ENCODE measurements around the gene MMP2.

Gene MMP2

DNA sequence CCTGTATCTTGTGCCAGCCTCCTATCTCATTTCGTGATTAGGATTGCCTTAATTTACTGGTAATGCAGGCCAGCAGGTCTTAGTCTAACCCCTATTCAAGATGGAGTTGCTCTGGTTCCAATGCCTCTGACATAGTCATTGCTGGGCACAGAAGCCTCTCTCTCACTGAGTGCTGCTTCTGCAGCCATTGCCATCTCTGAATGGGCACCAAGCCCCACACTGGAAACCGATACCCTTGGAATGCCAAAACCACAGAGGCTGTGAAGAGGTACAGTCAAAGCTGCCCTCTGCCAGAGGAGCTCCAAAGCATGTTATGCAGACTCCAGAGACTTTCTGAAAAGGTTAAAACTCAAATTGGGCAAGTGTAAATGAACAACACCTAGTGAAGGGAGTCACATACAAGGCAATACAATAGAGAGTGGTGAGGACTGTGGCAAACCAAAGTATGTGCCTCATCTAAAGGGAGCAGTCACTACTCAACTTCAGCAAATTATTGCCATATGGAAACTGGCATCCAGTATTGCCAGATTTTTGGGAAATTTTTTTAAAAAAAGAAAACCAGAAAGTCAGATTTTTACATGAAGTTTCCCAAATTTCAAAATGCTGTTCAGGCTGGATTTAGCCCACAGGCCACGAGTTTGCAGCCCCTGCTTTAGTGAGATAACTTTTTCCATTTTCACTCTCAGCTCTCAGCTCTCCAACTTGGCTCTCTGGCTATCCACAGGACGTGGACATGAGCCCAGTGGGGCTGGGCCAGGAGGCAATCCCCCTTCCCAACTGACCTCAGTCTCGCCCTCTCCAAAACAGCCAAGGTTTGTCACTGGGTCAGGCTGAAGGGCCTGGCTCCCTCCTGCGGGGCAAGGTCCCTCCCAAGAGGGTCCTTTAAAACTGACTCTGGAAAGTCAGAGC, 2.1 kb upstream of the MMP2 start:
- FAIRE-seq, result no peak
- TF ChIP-seq PAX5 (IDR thresholded peaks at IDR 0.05; ENCODE audit: insufficient read depth, low read length, severe bottlenecking) (no peak), SPI1 (IDR thresholded peaks at IDR 0.05; ENCODE audit: low read depth, low read length) (no peak), POLR2AphosphoS5 (IDR thresholded peaks at IDR 0.05; ENCODE audit: low read depth, low read length) (no peak), POU2F2 (IDR thresholded peaks at IDR 0.05; ENCODE audit: low read depth, low read length) (no peak), TAF1 (IDR thresholded peaks at IDR 0.05; ENCODE audit: low read depth, low read length) (no peak), POLR2A (IDR thresholded peaks at IDR 0.05; ENCODE audit: low read depth, low read length) (no peak)

DNA sequence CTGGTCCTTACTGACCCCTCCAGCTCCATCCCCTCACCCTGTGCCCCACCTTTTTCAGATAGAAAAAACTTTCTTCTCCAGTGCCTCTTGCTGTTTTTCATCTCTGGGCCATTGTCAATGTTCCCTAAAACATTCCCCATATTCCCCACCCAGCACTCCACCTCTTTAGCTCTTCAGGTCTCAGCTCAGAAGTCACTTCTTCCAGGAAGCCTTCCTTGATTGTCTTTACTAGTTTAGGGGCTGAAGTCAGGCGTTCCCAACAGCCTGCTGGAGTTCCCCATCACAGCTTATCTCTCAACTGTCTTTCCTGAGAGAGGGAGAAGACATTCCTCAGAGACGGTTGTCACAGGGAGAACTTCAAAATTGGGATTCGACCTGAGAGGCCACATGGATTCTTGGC, 1.3 kb upstream of the MMP2 start:
- DNase-seq (ENCODE audit: insufficient read length, low spot score), result no peak
- FAIRE-seq, result no peak
- TF ChIP-seq POU2F2 (IDR thresholded peaks at IDR 0.05; ENCODE audit: low read depth, low read length) (no peak), POLR2AphosphoS5 (IDR thresholded peaks at IDR 0.05; ENCODE audit: low read depth, low read length) (no peak), POLR2A (IDR thresholded peaks at IDR 0.05; ENCODE audit: low read depth, low read length) (no peak), SPI1 (IDR thresholded peaks at IDR 0.05; ENCODE audit: low read depth, low read length) (no peak), TAF1 (IDR thresholded peaks at IDR 0.05; ENCODE audit: low read depth, low read length) (no peak), PAX5 (IDR thresholded peaks at IDR 0.05; ENCODE audit: insufficient read depth, low read length, severe bottlenecking) (no peak)

More for the DNA sequence above, 2.1 kb upstream of the MMP2 start:
- no peak for DNase-seq (ENCODE audit: insufficient read length, low spot score)

- DNase-seq (ENCODE audit: insufficient read length, low spot score) (no peak), FAIRE-seq (no peak)
- TF ChIP-seq PAX5 (IDR thresholded peaks at IDR 0.05; ENCODE audit: insufficient read depth, low read length, severe bottlenecking) (no peak), POLR2AphosphoS5 (IDR thresholded peaks at IDR 0.05; ENCODE audit: low read depth, low read length) (no peak), TAF1 (IDR thresholded peaks at IDR 0.05; ENCODE audit: low read depth, low read length) (no peak), POU2F2 (IDR thresholded peaks at IDR 0.05; ENCODE audit: low read depth, low read length) (no peak), POLR2A (IDR thresholded peaks at IDR 0.05; ENCODE audit: low read depth, low read length) (no peak), SPI1 (IDR thresholded peaks at IDR 0.05; ENCODE audit: low read depth, low read length) (no peak)
These were observed 587 bp downstream of the MMP2 start for GRCh38 chr16:55479430-55480140.

GRCh38 chr16:55480228-55480655, 1.2 kb downstream of the MMP2 start:
- no peak for TF ChIP-seq TAF1 (IDR thresholded peaks at IDR 0.05; ENCODE audit: low read depth, low read length)
- no peak for TF ChIP-seq POU2F2 (IDR thresholded peaks at IDR 0.05; ENCODE audit: low read depth, low read length)
- no peak for TF ChIP-seq POLR2AphosphoS5 (IDR thresholded peaks at IDR 0.05; ENCODE audit: low read depth, low read length)
- no peak for TF ChIP-seq PAX5 (IDR thresholded peaks at IDR 0.05; ENCODE audit: insufficient read depth, low read length, severe bottlenecking)
- TF ChIP-seq SPI1 (IDR thresholded peaks at IDR 0.05; ENCODE audit: low read depth, low read length), result no peak
- no peak for TF ChIP-seq POLR2A (IDR thresholded peaks at IDR 0.05; ENCODE audit: low read depth, low read length)
- DNase-seq (ENCODE audit: insufficient read length, low spot score) (no peak), FAIRE-seq (no peak)

GRCh38 chr16:55481023-55481422, 2.0 kb downstream of the MMP2 start:
- TF ChIP-seq POLR2AphosphoS5 (IDR thresholded peaks at IDR 0.05; ENCODE audit: low read depth, low read length) (no peak), POU2F2 (IDR thresholded peaks at IDR 0.05; ENCODE audit: low read depth, low read length) (no peak), SPI1 (IDR thresholded peaks at IDR 0.05; ENCODE audit: low read depth, low read length) (no peak), PAX5 (IDR thresholded peaks at IDR 0.05; ENCODE audit: insufficient read depth, low read length, severe bottlenecking) (no peak), TAF1 (IDR thresholded peaks at IDR 0.05; ENCODE audit: low read depth, low read length) (no peak), POLR2A (IDR thresholded peaks at IDR 0.05; ENCODE audit: low read depth, low read length) (no peak)
- FAIRE-seq (no peak), DNase-seq (ENCODE audit: insufficient read length, low spot score) (no peak)

GRCh38 chr16:55482056-55482455, 3.1 kb downstream of the MMP2 start:
- no peak for FAIRE-seq
- TF ChIP-seq SPI1 (IDR thresholded peaks at IDR 0.05; ENCODE audit: low read depth, low read length), result no peak
- TF ChIP-seq PAX5 (IDR thresholded peaks at IDR 0.05; ENCODE audit: insufficient read depth, low read length, severe bottlenecking), result no peak
- TF ChIP-seq POLR2A (IDR thresholded peaks at IDR 0.05; ENCODE audit: low read depth, low read length), result no peak
- TF ChIP-seq TAF1 (IDR thresholded peaks at IDR 0.05; ENCODE audit: low read depth, low read length), result no peak
- no peak for TF ChIP-seq POU2F2 (IDR thresholded peaks at IDR 0.05; ENCODE audit: low read depth, low read length)
- TF ChIP-seq POLR2AphosphoS5 (IDR thresholded peaks at IDR 0.05; ENCODE audit: low read depth, low read length), result no peak
- DNase-seq (ENCODE audit: insufficient read length, low spot score), result no peak

GRCh38 chr16:55487048-55487803, 8.2 kb downstream of the MMP2 start:
- DNase-seq (ENCODE audit: insufficient read length, low spot score) (no peak), FAIRE-seq (no peak)
- no peak for TF ChIP-seq SPI1 (IDR thresholded peaks at IDR 0.05; ENCODE audit: low read depth, low read length)
- no peak for TF ChIP-seq POLR2A (IDR thresholded peaks at IDR 0.05; ENCODE audit: low read depth, low read length)
- TF ChIP-seq POU2F2 (IDR thresholded peaks at IDR 0.05; ENCODE audit: low read depth, low read length), result no peak
- TF ChIP-seq POLR2AphosphoS5 (IDR thresholded peaks at IDR 0.05; ENCODE audit: low read depth, low read length), result no peak
- TF ChIP-seq PAX5 (IDR thresholded peaks at IDR 0.05; ENCODE audit: insufficient read depth, low read length, severe bottlenecking), result no peak
- no peak for TF ChIP-seq TAF1 (IDR thresholded peaks at IDR 0.05; ENCODE audit: low read depth, low read length)

DNA sequence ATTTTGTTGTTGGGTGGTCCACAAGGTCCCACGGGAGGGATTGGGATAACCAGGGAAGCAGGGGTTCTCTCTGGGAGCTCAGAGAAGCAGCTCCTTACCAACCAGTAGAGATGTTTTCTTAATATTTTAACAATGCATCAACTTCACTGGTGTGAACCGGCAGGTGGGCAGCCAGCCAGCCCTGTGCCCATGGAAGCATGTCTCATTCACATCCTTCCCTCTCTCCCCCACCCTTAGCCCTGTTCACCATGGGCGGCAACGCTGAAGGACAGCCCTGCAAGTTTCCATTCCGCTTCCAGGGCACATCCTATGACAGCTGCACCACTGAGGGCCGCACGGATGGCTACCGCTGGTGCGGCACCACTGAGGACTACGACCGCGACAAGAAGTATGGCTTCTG, 9.3 kb downstream of the MMP2 start:
- DNase-seq (ENCODE audit: insufficient read length, low spot score) (no peak), FAIRE-seq (no peak)
- TF ChIP-seq POLR2A (IDR thresholded peaks at IDR 0.05; ENCODE audit: low read depth, low read length) (no peak), PAX5 (IDR thresholded peaks at IDR 0.05; ENCODE audit: insufficient read depth, low read length, severe bottlenecking) (no peak), POLR2AphosphoS5 (IDR thresholded peaks at IDR 0.05; ENCODE audit: low read depth, low read length) (no peak), POU2F2 (IDR thresholded peaks at IDR 0.05; ENCODE audit: low read depth, low read length) (no peak), SPI1 (IDR thresholded peaks at IDR 0.05; ENCODE audit: low read depth, low read length) (no peak), TAF1 (IDR thresholded peaks at IDR 0.05; ENCODE audit: low read depth, low read length) (no peak)

Data from GM12891 (cell line).